Activated CD4-positive, alpha-beta T cell treated with anti-CD3 and anti-CD28 coated beads for 4 hours (primary cell): ENCODE measurements around the gene CNTN4.

Source experiments
- DNase-seq, 2 donors: peaks; one replicate each; pipeline ENCODE4 v3.0.0-alpha.2; 2020

The CNTN4 gene

DNA sequence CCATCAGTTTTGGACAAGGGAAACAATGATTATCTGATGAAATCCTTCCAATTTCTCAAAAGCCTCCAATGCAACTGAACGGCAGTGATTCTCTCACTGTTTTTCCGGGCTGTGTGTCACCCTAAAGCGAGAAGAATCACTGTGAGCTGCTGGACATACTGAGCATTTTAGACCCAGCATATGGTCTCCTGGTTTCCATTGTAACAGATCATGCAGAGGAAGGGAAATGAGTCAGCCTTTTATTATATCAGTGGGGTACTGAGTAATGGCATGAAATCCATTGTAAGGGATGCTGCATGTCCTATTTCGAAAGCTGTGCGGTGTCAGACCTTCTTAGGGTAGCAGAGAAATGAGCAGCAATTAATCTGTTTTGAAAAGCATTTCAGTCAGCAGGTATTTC is 724.4 kb downstream of the CNTN4 start:
- no peak for DNase-seq

DNA sequence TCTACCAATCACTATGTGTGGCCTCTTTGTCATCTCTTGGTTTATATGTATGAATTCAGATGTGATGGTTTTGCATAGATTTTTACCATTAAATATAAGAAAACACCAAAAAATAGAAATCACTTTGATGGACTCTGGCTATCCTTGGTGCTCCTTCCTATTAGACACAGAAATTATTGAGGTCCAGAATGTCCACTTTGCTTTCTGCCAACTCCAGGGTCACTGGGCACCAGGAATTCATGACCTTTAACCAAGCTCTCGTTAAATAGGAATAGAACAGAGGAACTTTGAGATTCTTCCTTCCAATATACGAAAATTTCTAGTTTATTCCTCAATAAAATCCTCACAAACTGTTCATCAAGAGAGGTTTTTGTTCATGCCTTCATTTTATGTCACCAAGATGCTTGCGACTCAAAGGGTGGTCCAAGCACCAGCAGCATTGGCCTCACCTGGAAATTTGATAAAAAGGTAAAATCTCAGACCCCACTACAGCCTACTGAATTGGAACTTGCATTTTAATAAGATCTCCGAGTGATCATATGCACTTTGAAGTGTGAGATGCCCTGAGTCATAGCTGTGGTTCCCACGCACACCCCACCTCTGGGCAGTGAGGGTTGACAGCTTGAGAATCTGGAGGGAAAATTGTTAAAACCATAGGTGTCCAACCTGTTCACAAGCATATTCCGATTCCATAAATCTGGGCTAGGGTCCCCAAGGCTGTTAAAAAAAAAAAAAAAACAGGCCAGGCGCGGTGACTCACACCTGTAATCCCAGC is 725.0 kb downstream of the CNTN4 start:
- no peak for DNase-seq

DNA sequence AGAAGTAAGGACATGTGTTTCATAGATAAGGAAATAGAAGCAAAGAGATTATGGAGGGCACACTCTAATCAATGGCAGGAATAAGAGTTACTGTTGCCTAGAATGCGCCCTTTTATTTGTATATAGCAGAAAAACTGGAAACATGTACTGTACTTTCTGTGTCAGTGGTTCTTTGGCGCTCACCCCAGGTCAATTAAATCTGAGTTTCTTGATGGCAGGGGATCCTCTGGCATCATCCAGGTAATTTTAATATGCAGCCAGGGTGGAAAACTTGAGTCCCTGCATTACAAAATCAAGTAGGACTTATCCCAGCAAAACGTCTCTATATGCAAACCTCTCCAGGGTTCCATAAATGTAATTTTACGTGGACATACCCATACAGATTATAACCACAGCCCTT is 727.4 kb downstream of the CNTN4 start:
- DNase-seq: no peak

DNA sequence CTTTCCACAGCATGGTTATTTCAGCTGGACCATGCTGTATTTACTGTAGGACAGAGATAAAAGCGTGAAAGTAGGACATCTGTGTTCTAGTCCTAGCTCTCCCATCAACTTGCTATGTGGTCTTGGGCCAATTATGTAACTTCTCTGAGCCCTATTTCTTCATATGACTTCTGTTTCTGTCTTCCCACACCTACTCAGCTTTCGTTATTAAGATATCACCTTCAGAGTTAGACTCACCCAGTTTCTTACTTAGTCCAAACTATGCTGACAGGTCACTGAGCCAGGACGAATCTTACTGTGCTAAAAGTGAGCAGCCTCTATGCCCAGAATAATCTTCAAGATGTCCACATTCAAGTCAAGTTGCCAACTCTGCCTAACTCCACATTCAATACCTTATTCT is 727.8 kb downstream of the CNTN4 start:
- DNase-seq: no peak

DNA sequence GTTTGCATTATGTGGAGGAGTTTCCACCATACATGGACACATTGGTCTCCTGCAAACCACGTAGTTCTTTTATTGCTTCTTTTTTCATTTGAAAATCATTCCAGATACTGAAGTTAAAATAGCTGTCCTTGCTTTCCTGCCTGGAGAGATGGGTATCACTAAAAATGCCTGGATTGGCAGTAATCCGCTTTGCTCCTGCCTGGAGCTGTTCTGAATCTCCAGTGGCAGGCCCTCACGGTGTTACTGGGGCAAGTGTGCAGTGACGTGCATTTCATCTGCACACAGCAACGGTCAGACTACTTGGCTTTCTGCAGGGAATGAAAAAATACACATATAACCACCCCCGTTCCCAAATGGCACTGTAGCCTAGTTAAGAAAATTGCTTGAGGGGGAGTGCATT is 738.6 kb downstream of the CNTN4 start:
- no peak for DNase-seq

DNA sequence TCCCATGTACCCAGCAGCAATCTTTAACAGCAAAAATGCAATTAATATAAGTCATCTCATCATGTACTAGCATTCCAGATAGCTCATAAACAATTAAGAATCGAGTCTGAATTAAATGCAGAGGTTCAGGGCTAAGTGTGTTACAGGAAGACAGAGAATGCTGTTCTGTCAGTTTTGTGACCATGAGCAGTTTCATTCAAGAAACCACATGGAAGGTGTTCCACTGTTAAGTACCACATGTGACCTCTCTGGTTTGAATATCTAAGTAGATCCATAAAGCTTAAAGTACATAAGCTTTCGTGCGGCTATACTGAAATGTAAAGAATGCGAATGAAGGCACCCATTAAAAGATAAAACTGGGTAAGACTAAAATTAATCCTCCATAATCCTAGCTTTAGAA is 739.2 kb downstream of the CNTN4 start:
- no peak for DNase-seq

DNA sequence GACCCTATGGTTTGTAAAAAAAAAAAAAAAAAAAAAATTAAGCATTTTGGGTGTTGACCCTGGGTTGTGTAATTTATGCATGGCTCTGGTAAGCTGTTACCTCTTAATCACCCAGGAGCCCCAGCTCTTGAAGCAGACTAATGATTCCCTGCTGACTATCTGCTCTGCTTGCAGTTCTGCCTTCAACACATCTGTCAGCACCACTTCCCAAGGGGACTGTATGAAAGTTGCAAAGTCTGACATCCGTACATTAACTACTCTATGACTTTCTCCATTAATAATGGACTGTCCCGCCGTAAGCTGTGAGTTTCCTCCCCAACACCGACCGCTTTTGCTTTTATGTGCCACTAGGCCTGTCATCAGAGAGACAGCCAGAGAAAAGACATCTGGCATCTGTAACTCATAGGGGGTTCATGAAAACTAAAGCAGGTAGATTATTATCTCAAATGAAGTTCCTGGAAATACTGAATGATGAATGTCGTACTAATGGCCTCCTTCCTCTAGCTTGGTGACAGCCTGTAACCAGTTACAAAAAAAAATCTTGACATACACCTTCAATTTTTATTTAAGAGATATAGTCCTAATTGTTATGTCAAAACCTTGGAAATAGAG is 740.0 kb downstream of the CNTN4 start:
- no peak for DNase-seq

DNA sequence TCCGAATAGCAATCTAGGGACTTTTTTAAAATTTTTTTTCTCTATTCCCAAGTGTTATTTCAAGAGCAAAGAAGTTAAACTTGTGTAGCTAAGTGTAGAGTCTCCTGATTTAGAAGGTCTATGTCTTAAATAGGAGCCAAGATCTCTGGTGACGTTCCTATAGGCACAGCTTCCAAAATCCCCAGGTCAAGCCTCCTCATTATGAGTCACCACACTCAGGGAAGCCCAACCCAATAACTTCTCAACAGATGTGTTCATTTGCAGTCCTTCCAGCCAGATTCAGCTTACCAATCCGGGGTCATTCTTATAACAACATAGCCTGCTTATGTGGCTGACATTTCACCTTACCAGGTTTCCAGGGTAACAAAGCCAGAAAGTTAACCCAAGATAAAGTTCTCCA is 741.2 kb downstream of the CNTN4 start:
- no peak for DNase-seq

DNA sequence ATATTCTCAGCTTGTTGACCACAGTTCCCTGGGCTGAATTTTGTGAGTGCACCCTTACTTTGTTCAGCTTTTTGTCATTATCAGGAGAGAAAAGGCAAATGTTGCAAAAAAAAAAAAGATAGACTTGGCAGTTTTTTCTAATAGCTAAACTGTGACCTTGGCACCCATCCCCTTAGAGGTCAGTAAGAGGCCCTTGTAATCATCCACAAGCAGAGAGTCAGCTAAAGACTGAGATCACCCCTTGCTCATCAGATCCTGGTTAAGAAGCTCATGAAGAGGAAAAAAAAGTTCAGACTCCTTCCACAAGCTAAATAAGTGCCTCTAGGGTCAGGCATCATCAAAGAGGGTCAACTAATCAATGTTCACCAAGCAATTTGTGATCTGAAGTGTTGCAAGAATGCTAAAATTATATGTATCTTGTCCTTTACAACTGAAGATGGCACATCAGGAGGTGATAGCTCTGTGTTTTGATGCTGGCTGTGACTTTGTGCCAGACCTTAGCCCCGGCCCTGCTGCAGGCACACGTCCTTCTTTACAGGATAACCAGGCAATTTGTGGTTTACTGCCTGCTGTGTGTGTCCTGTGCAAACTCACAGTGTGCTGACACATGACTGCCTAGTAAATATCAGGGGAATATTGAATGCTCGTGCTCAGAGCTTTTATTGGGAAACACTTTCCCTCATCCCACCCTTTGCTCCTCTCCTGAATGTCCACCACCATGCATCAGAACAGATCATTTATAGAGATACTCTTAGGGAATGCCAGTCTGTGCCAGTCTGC is 748.6 kb downstream of the CNTN4 start:
- DNase-seq: no peak

DNA sequence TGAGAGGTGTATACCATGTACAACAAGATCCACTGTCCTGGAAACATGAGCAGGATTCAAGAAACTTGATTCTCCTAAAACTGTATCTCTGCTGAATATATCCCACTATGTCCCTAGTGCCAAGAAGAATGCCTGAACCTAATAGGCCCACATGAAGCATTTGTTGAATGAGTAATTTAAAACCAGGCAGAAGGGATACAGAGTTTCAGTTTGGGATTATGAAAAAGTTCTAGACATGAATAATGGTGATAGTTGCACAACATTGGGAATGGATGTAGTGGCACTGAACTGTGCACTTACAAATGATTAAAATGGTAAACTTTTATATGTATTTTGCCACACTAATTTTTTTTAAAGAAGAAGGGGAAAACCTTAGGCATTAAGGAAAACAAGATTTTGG is 750.4 kb downstream of the CNTN4 start:
- DNase-seq: no peak

DNA sequence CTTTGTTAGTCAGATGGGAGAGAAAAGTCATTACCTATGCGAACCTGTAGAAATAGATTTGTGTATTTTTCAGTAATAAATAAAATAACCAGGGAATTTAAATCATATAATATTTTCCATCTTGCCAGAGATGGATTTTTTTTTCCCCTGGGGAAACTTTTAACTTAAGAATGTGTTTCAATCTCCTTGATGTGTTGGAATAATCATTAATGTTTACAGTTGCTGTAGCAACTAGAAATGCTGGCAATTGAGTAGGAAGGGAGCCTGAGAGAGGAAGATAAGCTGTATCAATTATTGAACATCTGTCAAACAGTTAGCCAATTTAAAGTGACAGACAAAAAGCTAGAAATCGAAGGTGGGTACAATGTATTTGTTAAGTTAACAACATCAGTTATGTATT is 752.0 kb downstream of the CNTN4 start:
- DNase-seq: no peak

DNA sequence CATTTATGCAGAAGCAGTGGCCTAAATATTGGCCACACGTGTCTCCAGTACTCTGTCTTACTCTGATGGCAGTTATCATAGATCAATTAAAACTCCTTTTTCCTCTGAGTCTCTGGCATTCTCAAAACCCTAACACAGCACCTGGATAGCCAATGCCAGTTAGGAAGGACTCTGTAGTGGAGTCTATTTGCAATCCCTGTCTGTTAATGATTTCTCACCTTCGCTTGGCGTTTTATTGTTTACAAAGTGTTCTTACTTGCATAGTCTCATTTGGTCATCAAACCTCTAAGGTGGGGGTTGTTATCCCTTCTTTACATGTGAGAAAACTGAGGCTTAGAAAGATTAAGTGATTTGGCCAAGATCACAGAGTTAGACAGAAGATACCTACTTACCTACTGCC is 752.7 kb downstream of the CNTN4 start:
- no peak for DNase-seq

DNA sequence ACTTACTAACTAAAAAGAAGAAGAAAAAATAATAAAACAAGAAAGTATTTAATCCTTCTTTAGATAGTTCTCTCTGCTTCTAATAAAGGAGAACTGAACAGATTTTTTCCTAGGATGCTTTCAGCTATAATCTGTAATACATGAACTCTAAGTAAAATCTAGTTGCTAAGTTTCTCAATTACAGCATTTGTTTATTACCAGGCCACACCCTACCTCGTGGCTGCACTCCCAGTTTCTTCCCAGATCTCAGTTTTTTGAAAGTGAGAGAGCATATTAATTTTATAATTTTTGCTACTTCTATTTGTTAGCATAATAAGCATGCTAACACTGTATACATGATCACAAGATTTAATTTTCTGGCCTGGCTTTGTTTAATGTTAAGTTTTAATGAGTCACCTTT is 753.2 kb downstream of the CNTN4 start:
- no peak for DNase-seq

DNA sequence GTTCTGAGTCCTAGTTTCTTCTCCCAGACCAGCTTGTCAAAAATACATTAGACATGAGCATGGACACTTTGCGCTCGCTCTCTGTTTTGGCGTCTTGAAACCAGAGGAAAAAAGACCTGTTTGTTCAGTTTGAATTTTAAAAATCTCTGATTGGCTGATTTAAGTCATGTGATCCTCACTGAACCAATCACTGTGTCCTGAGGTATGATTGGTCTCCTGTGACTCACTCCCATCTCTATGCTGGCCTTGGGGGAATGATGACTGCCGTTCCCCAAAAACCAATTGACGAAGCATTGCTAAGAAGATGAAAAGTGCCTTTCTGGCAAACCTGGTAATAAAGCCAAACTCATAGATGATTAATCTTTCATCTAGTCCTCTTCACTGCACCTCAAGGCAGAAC is 755.0 kb downstream of the CNTN4 start:
- no peak for DNase-seq

DNA sequence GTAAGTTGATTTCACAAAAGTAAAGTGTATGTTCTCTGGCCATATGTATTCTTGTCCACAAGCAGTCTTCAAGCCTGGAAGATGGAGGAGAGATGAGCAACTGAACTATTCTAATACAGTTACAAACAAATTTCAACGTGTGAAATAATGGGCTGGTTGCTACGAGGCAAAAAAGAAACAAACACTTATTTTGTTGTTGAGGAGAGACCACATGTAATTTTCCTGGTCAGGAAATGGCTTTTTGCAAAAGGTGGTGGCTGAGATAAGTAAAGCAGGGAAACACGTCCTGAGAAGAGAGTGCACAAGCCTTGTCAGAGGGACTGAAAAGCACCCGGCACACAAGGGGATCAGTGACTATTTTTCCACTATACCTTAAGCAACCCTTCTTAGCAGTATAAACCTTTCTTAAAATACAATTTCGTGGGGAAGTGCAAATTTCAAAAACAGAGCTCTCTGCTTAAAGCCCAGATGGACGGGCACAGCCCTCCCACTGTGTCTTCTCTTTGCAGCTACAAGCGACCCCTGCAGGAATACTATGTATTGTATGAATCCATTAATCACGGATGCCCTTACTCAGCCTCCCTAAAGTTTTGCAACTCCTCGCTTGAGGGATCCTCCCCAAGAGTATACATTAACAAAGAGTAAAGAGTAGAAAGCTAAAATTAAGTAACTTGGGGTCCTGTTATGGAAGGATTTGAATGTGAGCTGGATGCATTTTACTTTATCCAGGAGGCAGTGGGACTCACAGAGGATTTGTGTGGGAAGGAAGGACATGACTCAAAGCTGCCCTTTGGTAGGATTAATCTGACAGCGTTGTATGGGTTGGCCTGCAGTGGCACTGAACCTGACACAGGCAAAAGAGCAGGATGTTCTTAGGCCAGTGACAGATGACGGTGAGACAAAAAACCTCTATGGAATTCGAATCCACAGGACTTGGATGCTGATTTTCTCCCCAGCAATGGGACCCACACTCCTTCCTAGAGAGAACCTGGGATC is 757.8 kb downstream of the CNTN4 start:
- no peak for DNase-seq

DNA sequence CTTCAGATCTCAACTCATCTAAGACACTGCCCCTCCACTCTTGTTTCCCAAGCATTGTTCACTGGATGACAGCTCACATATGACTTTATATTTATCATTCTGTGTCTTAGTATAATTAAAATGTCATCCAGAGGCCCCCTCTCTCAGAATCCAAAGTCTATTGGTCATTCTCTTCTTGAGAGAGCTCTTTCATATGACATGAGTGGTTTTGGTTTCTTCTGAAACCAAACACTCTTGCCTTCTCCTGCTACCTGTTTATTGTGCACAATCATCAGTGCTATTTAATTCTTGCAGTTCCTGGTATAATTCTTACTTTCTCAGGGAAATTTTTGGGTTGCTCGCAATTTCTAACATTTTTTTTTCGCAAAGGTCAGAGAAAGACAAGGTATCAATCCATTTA is 762.0 kb downstream of the CNTN4 start:
- DNase-seq: no peak

DNA sequence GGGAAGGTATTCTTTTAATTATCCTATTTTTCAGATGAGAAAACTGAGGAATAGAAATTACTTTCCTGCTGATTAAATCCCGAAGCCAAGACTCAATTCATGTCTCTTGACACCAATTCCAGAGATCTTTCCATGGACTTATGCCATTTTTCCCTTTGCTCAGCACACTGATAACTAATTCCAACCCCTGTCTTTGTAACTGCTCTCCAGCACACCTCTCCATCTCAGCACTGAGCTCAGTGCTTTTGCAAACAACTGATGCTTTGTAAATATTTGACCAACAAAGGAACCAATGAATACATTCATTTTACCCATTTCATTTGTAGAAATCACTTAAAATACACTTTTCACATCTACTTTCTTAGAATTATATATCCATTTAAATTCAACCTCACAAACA is 762.5 kb downstream of the CNTN4 start:
- no peak for DNase-seq

DNA sequence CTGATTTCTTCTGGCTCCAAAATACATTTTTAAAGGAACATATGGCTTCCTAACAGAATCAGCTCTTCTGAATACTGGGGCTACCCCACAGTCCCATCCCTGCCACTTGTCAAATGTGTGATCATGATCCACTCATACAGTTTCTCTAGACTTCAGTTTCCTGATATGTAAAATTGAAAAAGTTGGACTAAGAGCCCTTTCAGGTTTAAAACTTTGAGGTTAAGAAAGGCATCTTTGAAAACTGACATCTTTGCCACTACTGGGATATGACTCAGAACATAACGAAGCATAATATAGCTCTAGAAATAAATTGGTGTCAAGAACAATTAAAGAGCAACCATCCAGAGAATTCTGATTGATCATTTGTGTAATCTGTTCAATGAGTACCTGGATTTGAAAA is 763.3 kb downstream of the CNTN4 start:
- no peak for DNase-seq

DNA sequence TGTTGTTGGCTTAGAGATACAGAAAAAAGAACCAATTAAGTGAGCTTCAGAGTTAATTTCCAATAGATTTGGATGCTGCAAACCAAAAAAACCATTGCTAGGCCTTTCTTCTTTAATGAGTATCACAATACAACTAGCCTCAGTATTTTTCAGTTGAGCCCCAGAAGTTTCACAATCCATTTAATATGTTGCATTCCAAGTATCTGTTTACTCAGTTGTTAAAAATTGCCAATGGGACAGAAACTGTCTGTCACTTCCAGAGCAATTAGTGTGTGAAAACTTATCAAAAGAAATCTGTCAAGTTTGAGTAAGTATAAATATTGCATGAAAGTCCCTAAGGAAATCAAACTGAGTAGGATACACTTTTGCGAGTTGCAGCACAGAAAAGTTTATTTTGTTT is 763.7 kb downstream of the CNTN4 start:
- DNase-seq: no peak

DNA sequence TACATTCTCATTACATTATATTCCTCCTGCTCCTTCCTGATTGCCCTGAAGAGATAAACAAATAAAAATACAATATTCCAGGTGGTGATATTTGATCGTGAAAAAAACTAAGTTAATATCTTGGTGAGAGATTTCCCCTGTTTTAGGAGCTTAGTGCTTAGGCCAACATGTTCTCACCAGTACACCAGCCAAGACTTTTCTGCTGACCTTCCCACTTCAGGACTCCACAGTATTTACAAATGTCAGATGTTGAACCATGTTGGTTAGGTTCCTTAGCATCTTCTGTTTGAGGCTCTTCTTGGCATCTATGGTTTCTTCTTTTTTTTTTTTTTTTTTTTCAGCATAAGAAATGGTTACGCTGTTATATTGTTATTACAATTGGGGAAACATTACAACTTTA is 764.5 kb downstream of the CNTN4 start:
- DNase-seq: no peak

DNA sequence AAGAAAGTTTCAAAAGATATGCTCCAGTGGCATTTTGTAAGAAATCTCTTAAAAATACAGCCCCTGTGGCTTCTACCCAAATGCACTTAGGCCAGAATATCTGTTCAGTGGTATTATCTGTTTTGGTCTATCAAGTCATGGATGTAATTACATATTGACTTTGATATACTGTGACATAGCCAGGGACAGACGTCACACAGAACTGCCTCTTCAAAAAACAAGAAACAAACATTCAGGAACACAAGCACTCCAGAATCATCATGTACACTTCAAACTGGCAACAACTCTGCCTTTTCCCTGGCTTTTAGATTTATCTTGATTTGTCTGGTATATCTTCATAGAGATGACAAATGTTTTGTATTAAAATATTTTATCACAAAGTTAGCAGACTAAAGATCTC is 771.2 kb downstream of the CNTN4 start:
- DNase-seq: no peak

DNA sequence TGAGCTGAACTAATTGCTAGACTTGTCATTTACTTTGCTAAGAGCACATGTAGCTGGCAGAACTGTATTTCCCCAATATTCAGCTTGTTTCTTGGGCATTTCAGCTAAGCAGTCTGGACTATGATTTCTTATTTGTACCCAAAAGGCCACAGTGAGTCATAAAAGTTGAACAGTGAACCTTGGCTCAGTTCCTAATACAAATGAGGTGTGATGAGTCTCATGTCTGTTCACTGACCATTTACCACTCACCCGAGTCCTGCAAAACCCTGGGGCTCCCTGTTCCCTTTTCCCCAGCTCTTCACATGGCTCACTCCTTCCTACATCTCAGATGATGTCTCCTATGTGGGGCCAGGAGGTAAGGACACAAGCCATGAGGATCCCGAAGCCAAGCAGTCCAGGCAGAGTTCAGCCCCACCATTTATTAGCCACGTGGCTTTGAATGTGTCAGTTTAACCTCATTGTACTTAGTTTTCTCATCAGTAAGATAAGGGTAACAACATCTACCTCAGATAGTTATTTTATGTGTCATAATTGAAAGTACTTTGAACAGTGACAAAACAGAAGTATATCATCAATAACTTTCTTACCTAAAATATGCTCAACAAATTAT is 772.2 kb downstream of the CNTN4 start:
- no peak for DNase-seq

DNA sequence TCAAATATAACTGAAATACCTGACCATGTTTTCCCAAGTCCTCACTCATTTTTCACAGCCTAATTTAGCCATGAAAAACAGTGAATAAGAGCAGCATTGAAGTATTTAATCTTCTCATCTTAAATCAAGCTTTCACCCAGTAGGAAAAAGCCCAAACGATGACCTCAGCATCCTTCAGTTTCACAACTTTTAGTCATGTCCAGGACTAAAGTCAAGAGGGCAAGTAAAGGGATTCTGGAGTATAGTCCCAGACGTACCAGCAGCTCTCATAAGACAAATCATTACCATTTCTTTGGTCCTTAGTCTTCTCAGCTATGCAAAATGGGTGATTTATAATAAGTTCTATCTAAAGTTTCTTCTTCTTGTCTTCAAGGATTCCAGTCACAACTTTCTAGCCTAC is 774.2 kb downstream of the CNTN4 start:
- DNase-seq: no peak
